Globus pallidus (tissue), 1 donor: ENCODE data around the gene TSC22D4.
"Not testable (repeated sequence)": the region's sequence is repeated elsewhere in the genome, so short reads cannot be mapped to it uniquely, and the experiment has no call there.

ENCODE experiments used
- DNase-seq: peaks from one replicate; pipeline ENCODE4 v3.0.0-alpha.2; 2015; ENCODE audit warnings: low spot score

TSC22D4 gene

GRCh38 chr7:100472854-100473499 lies 6.0 kb downstream of the TSC22D4 start:
- DNase-seq = no peak

GRCh38 chr7:100472121-100472851 lies 6.7 kb downstream of the TSC22D4 start:
- no peak for DNase-seq

- no peak for DNase-seq
Observed at GRCh38 chr7:100471021-100471420, 8.0 kb downstream of the TSC22D4 start.

- DNase-seq = peak; percentile 85
Observed at GRCh38 chr7:100469227-100470044, 9.6 kb downstream of the TSC22D4 start.

GRCh38 chr7:100467638-100468373 lies 11.2 kb downstream of the TSC22D4 start:
- peak; percentile 98 for DNase-seq

GRCh38 chr7:100466653-100467605 lies 12.1 kb downstream of the TSC22D4 start:
- peak; percentile 45 for DNase-seq

GRCh38 chr7:100465702-100466311 lies 13.2 kb downstream of the TSC22D4 start:
- DNase-seq = peak; percentile 98

GRCh38 chr7:100465299-100465698 lies 13.7 kb downstream of the TSC22D4 start:
- no peak for DNase-seq

GRCh38 chr7:100464791-100465190 lies 14.2 kb downstream of the TSC22D4 start:
- DNase-seq = no peak

- DNase-seq = no peak
Observed at GRCh38 chr7:100464210-100464660, 14.8 kb downstream of the TSC22D4 start, which contains the start of gene SPACDR. SPACDR (minus strand) TSS chr7:100464260; CDS start chr7:100464025, 235 bp downstream.

- DNase-seq = no peak
Observed at GRCh38 chr7:100457033-100457432, 22.0 kb downstream of the TSC22D4 start.

GRCh38 chr7:100456562-100456961 lies 22.5 kb downstream of the TSC22D4 start:
- no peak for DNase-seq

GRCh38 chr7:100455206-100455605 lies 23.8 kb downstream of the TSC22D4 start:
- no peak for DNase-seq

GRCh38 chr7:100453854-100454253 lies 25.2 kb downstream of the TSC22D4 start:
- DNase-seq = not testable (repeated sequence)

GRCh38 chr7:100452513-100452912 lies 26.5 kb downstream of the TSC22D4 start:
- no peak for DNase-seq

- no peak for DNase-seq
Observed at GRCh38 chr7:100449190-100449795, 29.7 kb downstream of the TSC22D4 start.

- DNase-seq = not testable (repeated sequence)
Observed at GRCh38 chr7:100447363-100447762, 31.7 kb downstream of the TSC22D4 start.

GRCh38 chr7:100446040-100446439 lies 33.0 kb downstream of the TSC22D4 start:
- no peak for DNase-seq
